HEK293 (cell line): ENCODE results near the gene BAG1.

ENCODE experiments used
- GFI1B ChIP-seq: fragments of 450-650 bp; formaldehyde crosslinking; IDR thresholded peaks from 2 replicates; pipeline ENCODE4 v1.5.1; 2016; ENCODE audit warnings: missing biosample characterization, missing genetic modification characterization
- INSM2 ChIP-seq: fragments of 450-650 bp; formaldehyde crosslinking; IDR thresholded peaks from 2 replicates; pipeline ENCODE4 v1.5.1; 2016; ENCODE audit warnings: missing biosample characterization, missing genetic modification characterization
- OSR2 ChIP-seq: fragments of 450-650 bp; formaldehyde crosslinking; IDR thresholded peaks from 2 replicates; pipeline ENCODE4 v1.5.1; 2016; ENCODE audit warnings: missing biosample characterization, missing genetic modification characterization
- SP3 ChIP-seq: fragments of 450-650 bp; formaldehyde crosslinking; IDR thresholded peaks from 2 replicates; pipeline ENCODE4 v1.5.1; 2016; ENCODE audit warnings: missing biosample characterization, missing genetic modification characterization
- SP7 ChIP-seq: fragments of 450-650 bp; formaldehyde crosslinking; IDR thresholded peaks from 2 replicates; pipeline ENCODE4 v1.5.1; 2016; ENCODE audit warnings: missing biosample characterization, missing genetic modification characterization
- YY1 ChIP-seq: fragments of 450-650 bp; formaldehyde crosslinking; IDR thresholded peaks from 2 replicates; pipeline ENCODE4 v1.5.1; 2018; ENCODE audit warnings: missing biosample characterization, missing genetic modification characterization
- ZFP69B ChIP-seq: fragments of 450-650 bp; formaldehyde crosslinking; IDR thresholded peaks from 2 replicates; pipeline ENCODE4 v1.5.1; 2016; ENCODE audit warnings: missing biosample characterization, missing genetic modification characterization
- ZNF174 ChIP-seq: fragments of 450-650 bp; formaldehyde crosslinking; IDR thresholded peaks from 2 replicates; pipeline ENCODE4 v1.5.0; 2017; ENCODE audit warnings: missing biosample characterization, mild to moderate bottlenecking, missing genetic modification characterization
- ZNF211 ChIP-seq: fragments of 450-650 bp; formaldehyde crosslinking; IDR thresholded peaks from 2 replicates; pipeline ENCODE4 v1.5.1; 2016; ENCODE audit warnings: low read depth, missing biosample characterization, missing genetic modification characterization
- ZNF223 ChIP-seq: fragments of 450-650 bp; formaldehyde crosslinking; IDR thresholded peaks from 2 replicates; pipeline ENCODE4 v1.5.1; 2016; ENCODE audit warnings: missing biosample characterization, missing genetic modification characterization
- ZNF280C ChIP-seq: fragments of 450-650 bp; formaldehyde crosslinking; IDR thresholded peaks from 2 replicates; pipeline ENCODE4 v1.5.1; 2016; ENCODE audit warnings: missing biosample characterization, missing genetic modification characterization
- ZNF324 ChIP-seq: fragments of 450-650 bp; formaldehyde crosslinking; IDR thresholded peaks from 2 replicates; pipeline ENCODE4 v1.5.1; 2016; ENCODE audit warnings: missing biosample characterization, missing genetic modification characterization
- ZNF354C ChIP-seq: fragments of 450-650 bp; formaldehyde crosslinking; IDR thresholded peaks from 2 replicates; pipeline ENCODE4 v1.5.1; 2016; ENCODE audit warnings: missing biosample characterization, missing genetic modification characterization, low read depth, borderline replicate concordance
- ZNF366 ChIP-seq: fragments of 450-650 bp; formaldehyde crosslinking; conservative IDR thresholded peaks from 2 replicates; pipeline ENCODE4 v1.5.1; 2016; ENCODE audit warnings: missing biosample characterization, missing genetic modification characterization
- ZNF398 ChIP-seq: fragments of 450-650 bp; formaldehyde crosslinking; IDR thresholded peaks from 2 replicates; pipeline ENCODE4 v1.5.1; 2017; ENCODE audit warnings: missing biosample characterization, missing genetic modification characterization
- ZNF514 ChIP-seq: fragments of 450-650 bp; formaldehyde crosslinking; IDR thresholded peaks from 2 replicates; pipeline ENCODE4 v1.5.1; 2016; ENCODE audit warnings: missing biosample characterization, missing genetic modification characterization
- ZNF600 ChIP-seq: fragments of 450-650 bp; formaldehyde crosslinking; IDR thresholded peaks from 2 replicates; pipeline ENCODE4 v1.5.1; 2016; ENCODE audit warnings: missing biosample characterization, missing genetic modification characterization
- ZXDB ChIP-seq: fragments of 450-650 bp; formaldehyde crosslinking; IDR thresholded peaks from 2 replicates; pipeline ENCODE4 v1.5.1; 2016; ENCODE audit warnings: missing biosample characterization, missing genetic modification characterization
- TF ChIP-seq, protein P1 (sequence below): fragments of 450-650 bp; formaldehyde crosslinking; IDR thresholded peaks from 2 replicates; pipeline ENCODE4 v1.5.1; 2016; ENCODE audit warnings: missing biosample characterization, missing genetic modification characterization
- TF ChIP-seq, protein P2 (sequence below): fragments of 450-650 bp; formaldehyde crosslinking; IDR thresholded peaks from 2 replicates; pipeline ENCODE4 v1.5.1; 2017; ENCODE audit warnings: missing biosample characterization, missing genetic modification characterization
- TF ChIP-seq, protein P3 (sequence below): fragments of 450-650 bp; formaldehyde crosslinking; IDR thresholded peaks from 2 replicates; pipeline ENCODE4 v1.5.1; 2016; ENCODE audit warnings: missing biosample characterization, missing genetic modification characterization
- TF ChIP-seq, protein P4 (sequence below): fragments of 450-650 bp; formaldehyde crosslinking; IDR thresholded peaks from 2 replicates; pipeline ENCODE4 v1.5.1; 2016; ENCODE audit warnings: missing biosample characterization, missing genetic modification characterization, borderline replicate concordance
- TF ChIP-seq, protein P5 (sequence below): fragments of 450-650 bp; formaldehyde crosslinking; IDR thresholded peaks from 2 replicates; pipeline ENCODE4 v1.5.1; 2016; ENCODE audit warnings: missing biosample characterization, missing genetic modification characterization

The BAG1 gene

DNA sequence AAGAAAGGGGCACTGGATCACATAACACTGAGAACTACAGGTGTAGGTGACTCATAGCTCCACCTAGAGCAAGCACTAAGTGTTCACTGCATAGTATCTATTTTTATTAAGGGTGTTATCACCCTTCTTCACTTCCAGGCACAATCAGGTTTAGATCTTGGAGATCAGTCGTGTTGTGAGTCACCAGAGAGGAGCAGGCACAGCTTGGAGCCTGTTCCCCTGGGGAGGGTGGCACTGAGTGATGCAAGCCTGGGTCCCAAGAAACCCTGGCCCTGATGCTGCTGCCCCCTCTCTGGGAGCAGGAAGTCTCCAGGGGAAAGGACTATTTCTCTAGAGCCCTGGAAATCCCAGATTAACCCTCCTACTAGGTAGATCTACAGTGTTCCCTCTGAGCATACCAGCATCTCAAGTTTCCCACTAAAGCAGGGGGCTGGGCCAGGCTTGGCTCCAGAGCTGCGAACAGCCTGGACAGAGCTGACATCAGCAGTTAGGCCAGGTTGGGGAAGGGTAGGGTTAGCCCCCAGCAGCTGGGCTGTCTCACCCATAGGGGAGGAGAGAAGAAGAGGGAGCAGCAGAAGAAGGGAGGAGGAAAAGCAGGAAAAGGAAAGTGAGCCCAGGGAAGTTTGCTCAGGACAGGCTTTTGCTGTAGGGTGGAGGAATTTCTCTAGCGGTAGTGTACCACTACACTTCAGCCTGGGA lies 52.7 kb downstream of the BAG1 start (continued):
- TF ChIP-seq, protein P1, sequence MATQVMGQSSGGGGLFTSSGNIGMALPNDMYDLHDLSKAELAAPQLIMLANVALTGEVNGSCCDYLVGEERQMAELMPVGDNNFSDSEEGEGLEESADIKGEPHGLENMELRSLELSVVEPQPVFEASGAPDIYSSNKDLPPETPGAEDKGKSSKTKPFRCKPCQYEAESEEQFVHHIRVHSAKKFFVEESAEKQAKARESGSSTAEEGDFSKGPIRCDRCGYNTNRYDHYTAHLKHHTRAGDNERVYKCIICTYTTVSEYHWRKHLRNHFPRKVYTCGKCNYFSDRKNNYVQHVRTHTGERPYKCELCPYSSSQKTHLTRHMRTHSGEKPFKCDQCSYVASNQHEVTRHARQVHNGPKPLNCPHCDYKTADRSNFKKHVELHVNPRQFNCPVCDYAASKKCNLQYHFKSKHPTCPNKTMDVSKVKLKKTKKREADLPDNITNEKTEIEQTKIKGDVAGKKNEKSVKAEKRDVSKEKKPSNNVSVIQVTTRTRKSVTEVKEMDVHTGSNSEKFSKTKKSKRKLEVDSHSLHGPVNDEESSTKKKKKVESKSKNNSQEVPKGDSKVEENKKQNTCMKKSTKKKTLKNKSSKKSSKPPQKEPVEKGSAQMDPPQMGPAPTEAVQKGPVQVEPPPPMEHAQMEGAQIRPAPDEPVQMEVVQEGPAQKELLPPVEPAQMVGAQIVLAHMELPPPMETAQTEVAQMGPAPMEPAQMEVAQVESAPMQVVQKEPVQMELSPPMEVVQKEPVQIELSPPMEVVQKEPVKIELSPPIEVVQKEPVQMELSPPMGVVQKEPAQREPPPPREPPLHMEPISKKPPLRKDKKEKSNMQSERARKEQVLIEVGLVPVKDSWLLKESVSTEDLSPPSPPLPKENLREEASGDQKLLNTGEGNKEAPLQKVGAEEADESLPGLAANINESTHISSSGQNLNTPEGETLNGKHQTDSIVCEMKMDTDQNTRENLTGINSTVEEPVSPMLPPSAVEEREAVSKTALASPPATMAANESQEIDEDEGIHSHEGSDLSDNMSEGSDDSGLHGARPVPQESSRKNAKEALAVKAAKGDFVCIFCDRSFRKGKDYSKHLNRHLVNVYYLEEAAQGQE (tag by site-specific recombination), result no peak
- TF ChIP-seq ZNF211 (tag by site-specific recombination) (no peak), ZNF324 (no peak), ZNF174 (no peak), INSM2 (no peak), ZNF223 (tag by site-specific recombination) (no peak), ZNF600 (0 out of 2 replicates have a peak, but pooled peaks have one; percentile 30), GFI1B (tag by site-specific recombination) (no peak), ZFP69B (tag by site-specific recombination) (no peak), SP7 (0 out of 2 replicates have a peak, but pooled peaks have one; percentile 19), OSR2 (tag by site-specific recombination) (no peak), ZNF280C (tag by site-specific recombination) (no peak), YY1 (tag by site-specific recombination) (no peak), SP3 (no peak), ZNF398 (tag by site-specific recombination) (peak; percentile 15; the same call in 1 of the 2 replicates), ZNF514 (tag by site-specific recombination) (no peak), ZNF366 (peak; percentile 30; the same call in 1 of the 2 replicates), ZNF354C (tag by site-specific recombination) (no peak), ZXDB (no peak)
- TF ChIP-seq, protein P2, sequence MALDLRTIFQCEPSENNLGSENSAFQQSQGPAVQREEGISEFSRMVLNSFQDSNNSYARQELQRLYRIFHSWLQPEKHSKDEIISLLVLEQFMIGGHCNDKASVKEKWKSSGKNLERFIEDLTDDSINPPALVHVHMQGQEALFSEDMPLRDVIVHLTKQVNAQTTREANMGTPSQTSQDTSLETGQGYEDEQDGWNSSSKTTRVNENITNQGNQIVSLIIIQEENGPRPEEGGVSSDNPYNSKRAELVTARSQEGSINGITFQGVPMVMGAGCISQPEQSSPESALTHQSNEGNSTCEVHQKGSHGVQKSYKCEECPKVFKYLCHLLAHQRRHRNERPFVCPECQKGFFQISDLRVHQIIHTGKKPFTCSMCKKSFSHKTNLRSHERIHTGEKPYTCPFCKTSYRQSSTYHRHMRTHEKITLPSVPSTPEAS (tag by site-specific recombination), result no peak
- TF ChIP-seq, protein P3, sequence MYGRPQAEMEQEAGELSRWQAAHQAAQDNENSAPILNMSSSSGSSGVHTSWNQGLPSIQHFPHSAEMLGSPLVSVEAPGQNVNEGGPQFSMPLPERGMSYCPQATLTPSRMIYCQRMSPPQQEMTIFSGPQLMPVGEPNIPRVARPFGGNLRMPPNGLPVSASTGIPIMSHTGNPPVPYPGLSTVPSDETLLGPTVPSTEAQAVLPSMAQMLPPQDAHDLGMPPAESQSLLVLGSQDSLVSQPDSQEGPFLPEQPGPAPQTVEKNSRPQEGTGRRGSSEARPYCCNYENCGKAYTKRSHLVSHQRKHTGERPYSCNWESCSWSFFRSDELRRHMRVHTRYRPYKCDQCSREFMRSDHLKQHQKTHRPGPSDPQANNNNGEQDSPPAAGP (tag by site-specific recombination), result peak; percentile 83
- TF ChIP-seq, protein P4, sequence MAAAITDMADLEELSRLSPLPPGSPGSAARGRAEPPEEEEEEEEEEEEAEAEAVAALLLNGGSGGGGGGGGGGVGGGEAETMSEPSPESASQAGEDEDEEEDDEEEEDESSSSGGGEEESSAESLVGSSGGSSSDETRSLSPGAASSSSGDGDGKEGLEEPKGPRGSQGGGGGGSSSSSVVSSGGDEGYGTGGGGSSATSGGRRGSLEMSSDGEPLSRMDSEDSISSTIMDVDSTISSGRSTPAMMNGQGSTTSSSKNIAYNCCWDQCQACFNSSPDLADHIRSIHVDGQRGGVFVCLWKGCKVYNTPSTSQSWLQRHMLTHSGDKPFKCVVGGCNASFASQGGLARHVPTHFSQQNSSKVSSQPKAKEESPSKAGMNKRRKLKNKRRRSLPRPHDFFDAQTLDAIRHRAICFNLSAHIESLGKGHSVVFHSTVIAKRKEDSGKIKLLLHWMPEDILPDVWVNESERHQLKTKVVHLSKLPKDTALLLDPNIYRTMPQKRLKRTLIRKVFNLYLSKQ (tag by site-specific recombination), result no peak
- TF ChIP-seq, protein P5, sequence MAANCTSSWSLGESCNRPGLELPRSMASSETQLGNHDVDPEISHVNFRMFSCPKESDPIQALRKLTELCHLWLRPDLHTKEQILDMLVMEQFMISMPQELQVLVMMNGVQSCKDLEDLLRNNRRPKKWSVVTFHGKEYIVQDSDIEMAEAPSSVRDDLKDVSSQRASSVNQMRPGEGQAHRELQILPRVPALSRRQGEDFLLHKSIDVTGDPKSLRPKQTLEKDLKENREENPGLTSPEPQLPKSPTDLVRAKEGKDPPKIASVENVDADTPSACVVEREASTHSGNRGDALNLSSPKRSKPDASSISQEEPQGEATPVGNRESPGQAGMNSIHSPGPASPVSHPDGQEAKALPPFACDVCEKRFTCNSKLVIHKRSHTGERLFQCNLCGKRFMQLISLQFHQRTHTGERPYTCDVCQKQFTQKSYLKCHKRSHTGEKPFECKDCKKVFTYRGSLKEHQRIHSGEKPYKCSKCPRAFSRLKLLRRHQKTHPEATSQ (tag by site-specific recombination), result no peak
